Stimulated activated CD4-positive, alpha-beta T cell treated with anti-CD3 and anti-CD28 coated beads, TNF-alpha, amount 100 ng/mL, for 48 hours (primary cell): Measurements from ENCODE around the gene RPL23.

Experiments
- DNase-seq, 3 donors: peaks; one replicate each; pipeline ENCODE4 v3.0.0-alpha.2; 2020; ENCODE audit warnings: low read depth in 3 of 3

The RPL23 gene

GRCh38 chr17:38853292-38854219, at the start of gene RPL23:
Gene RPL23 (minus strand): TSS chr17:38853721. CDS start chr17:38853710, 11 bp downstream.
- DNase-seq = peak; percentile 84 to 91 (median 88)

- peak in 1 of 3 donors; percentile 6 for DNase-seq
These were observed 47.6 kb upstream of the RPL23 start for GRCh38 chr17:38900978-38901656.

- no peak for DNase-seq
These were observed 45.9 kb upstream of the RPL23 start for GRCh38 chr17:38899421-38899820.

- peak; percentile 72 to 84 (median 84) for DNase-seq
These were observed 45.4 kb upstream of the RPL23 start for GRCh38 chr17:38898812-38899348.

- DNase-seq = no peak
These were observed 44.8 kb upstream of the RPL23 start for GRCh38 chr17:38898291-38898679.

- no peak for DNase-seq
These were observed 44.3 kb upstream of the RPL23 start for GRCh38 chr17:38897671-38898290.

- no peak for DNase-seq
These were observed 43.7 kb upstream of the RPL23 start for GRCh38 chr17:38897176-38897575.

GRCh38 chr17:38896346-38896954, 42.9 kb upstream of the RPL23 start:
- no peak for DNase-seq

GRCh38 chr17:38894276-38894675, 40.8 kb upstream of the RPL23 start:
- no peak for DNase-seq

GRCh38 chr17:38893607-38894006, 40.1 kb upstream of the RPL23 start:
- DNase-seq = no peak

GRCh38 chr17:38893113-38893512, 39.6 kb upstream of the RPL23 start:
- no peak for DNase-seq

- no peak for DNase-seq
These were observed 39.1 kb upstream of the RPL23 start for GRCh38 chr17:38892620-38893019.

- DNase-seq = no peak
These were observed 38.6 kb upstream of the RPL23 start for GRCh38 chr17:38892083-38892482.

GRCh38 chr17:38891441-38891840, 37.9 kb upstream of the RPL23 start:
- no peak for DNase-seq

GRCh38 chr17:38890410-38890746, 36.9 kb upstream of the RPL23 start:
- DNase-seq = no peak

- DNase-seq = no peak
These were observed 36.4 kb upstream of the RPL23 start for GRCh38 chr17:38889745-38890409.

GRCh38 chr17:38888842-38889241, 35.3 kb upstream of the RPL23 start:
- DNase-seq = no peak

- no peak for DNase-seq
These were observed 33.1 kb upstream of the RPL23 start for GRCh38 chr17:38886643-38887010.

GRCh38 chr17:38885728-38886642, 32.5 kb upstream of the RPL23 start:
- no peak for DNase-seq

- DNase-seq = no peak
These were observed 31.7 kb upstream of the RPL23 start for GRCh38 chr17:38885044-38885727.
